Thyroid gland (tissue), 4 donors: Measurements from ENCODE around the gene ANXA2.

Source experiments
- POLR2A ChIP-seq, 2 donors: fragments of 450-650 bp; IDR thresholded peaks; one replicate each; pipeline ENCODE4 v1.6.1; 2017; ENCODE audit warnings: antibody characterized with exemption in 2 of 2, mild to moderate bottlenecking in 2 of 2, moderate library complexity in 1 of 2
- TF ChIP-seq, protein P1 (sequence below), 6 experiments: fragments of 200-600 bp in 3 of 6; fragments of 450-650 bp in 3 of 6; sonication (generic) in 3 of 6; IDR thresholded peaks; one replicate each; pipeline ENCODE4 v1.5.1; 2016 to 2019; ENCODE audit warnings: antibody characterized with exemption in 6 of 6, mild to moderate bottlenecking in 2 of 6, inconsistent platforms in 1 of 6, moderate library complexity in 1 of 6

DNA sequence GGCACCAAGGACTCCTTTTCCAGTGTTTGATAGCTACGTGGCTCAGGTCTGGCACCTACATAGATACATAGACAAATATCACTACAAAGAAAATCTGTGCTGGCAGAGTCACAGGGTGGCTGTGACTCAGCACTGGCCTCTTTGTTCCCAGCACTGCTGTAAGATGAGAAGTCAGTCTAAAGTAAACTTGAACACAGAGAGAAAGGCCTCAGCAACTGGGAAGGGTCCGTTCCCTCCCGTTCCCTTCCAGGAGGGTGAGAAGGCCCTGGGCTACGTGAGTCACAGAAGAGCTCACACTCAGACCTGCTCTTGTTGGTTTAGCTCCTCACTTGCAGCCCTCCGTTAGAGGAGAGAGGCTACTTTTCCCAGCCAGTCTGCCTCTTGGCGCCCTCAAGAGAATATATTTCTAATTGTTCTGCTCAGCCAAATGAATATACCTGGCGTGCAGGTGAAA lies 23.1 kb downstream of the ANXA2 start:
- TF ChIP-seq, protein P1, sequence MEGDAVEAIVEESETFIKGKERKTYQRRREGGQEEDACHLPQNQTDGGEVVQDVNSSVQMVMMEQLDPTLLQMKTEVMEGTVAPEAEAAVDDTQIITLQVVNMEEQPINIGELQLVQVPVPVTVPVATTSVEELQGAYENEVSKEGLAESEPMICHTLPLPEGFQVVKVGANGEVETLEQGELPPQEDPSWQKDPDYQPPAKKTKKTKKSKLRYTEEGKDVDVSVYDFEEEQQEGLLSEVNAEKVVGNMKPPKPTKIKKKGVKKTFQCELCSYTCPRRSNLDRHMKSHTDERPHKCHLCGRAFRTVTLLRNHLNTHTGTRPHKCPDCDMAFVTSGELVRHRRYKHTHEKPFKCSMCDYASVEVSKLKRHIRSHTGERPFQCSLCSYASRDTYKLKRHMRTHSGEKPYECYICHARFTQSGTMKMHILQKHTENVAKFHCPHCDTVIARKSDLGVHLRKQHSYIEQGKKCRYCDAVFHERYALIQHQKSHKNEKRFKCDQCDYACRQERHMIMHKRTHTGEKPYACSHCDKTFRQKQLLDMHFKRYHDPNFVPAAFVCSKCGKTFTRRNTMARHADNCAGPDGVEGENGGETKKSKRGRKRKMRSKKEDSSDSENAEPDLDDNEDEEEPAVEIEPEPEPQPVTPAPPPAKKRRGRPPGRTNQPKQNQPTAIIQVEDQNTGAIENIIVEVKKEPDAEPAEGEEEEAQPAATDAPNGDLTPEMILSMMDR (IDR thresholded peaks at IDR 0.05) = no peak
- TF ChIP-seq POLR2A (IDR thresholded peaks at IDR 0.05) = peak in 1 of 2 donors; percentile 75
